Measurements from ENCODE around the gene IL15RA.
"Not testable (repeated sequence)": the region's sequence is repeated elsewhere in the genome, so short reads cannot be mapped to it uniquely, and the experiment has no call there.

IL15RA gene

DNA sequence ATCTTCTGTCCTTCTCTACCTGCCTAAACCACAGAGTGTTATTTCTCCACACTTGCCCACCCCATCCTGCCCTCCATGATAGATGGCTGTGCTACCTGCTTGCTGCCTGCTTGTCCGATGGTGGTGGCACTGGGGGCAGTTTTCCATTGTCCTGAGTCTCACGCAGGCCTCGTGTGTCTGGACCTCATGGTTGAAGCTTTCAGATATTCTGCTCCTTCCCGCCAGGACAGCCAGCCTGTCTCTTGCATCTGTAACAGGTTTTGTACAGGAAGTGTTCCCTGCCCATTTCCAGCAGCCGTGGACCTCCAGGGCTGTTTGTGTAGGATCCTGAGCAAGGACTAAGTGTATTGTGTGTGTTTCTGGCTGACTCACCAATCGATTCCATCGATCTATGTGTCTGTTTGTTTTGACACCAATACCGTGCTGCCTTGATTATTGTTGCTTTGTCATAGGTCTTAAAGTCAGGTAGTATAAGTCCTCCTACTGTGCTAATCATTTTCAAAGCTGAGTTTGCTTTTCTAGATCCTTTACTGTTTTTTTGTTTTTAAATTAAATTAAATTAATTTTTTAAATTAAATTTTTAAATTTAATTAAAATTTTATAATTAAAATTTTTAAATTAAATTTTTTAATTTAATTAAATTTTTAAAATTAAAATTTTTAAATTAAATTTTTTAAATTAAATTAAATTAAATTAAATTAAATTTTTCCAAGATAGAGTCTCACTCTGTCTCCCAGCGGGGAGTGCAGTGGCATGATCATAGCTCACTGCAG is 8.5 kb downstream of the IL15RA start:
- DNase-seq: no peak

DNA sequence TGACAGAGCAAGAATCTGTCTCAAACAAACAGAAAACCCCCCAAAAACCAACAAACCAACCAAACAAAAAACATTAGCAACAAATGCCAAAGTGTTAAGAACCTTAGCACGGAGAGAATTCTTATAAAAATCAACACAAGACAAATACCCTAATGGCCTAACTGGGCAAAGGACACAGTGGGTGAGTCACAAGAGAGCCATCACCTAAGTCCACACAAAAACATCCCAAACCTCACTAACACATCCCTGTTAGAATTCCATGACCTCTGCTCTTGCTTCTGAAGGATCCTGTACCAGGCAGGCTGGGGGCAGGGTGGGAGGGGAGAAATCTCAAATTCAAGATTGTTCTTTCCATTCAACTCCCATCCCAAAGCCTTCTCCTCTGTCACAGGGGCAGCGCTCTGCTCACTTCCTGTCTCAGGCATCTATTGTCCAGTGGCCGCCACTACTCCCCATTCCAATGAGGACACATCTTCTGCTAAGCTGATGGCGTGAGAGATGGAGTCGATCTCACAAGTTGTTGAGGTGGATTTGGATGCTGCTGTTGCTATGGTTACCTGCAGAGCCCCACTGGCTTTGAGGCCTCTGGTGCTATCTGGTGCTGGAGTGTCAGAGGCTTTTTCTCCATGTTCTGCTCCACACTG is 9.2 kb downstream of the IL15RA start:
- no peak for DNase-seq

DNA sequence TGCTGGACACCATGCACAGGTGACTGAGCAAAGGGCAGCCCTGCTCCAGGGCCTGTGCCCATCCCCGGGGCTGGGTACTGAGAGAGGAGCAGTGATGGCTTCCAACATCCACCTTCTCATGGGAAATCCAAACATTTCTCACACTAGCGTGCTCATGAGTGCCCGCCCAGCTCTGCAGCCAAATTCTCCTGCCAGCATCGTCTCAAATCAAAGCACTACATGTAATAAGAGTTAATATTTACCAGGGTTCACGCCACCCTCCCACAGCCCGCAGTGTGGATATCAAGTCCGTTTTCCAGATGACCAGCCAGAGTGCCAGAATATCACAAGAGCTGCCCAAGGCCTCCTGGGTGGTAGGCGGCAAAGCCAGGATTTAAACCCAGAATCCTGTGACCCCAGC is 12.1 kb downstream of the IL15RA start:
- DNase-seq: no peak

DNA sequence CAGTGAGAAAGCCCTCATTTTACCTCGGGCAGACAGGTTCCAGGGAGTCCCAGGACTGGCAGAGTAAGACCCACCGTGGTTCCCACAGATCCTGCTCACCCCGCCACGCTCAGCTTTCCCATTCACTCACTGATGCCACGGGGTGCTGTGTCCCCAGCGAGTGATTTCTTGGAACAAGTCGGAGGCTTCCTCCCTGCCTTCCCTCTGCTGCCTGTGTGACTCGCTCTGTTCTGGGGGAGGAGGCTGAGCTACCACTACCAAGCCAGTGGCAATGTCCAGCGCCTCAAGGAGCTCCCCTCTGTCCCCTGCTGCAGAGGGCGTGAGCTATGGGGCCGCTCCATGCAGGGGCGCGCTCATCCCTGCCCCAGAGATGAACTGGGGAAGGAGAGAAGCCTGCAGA is 12.6 kb downstream of the IL15RA start:
- no peak for DNase-seq

DNA sequence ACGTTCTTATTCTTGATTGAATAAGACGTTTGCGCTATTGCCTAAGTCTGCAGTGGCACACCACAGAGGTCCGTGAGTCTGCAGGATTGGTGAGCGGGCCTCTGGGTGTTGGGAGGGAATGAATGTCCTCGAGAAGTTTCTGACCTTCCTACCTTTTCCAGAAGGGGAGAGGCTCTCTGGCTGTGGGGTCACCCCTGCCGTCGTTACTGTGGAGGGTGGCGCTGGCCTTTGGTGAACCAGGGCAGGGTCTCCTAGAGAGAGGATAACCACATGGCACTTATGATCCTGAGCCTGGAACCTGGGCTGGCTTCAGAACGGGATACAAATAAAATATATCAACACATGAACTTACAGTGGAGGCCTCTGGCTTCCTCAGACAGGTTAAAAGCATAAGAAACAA is 13.8 kb downstream of the IL15RA start:
- DNase-seq: no peak

DNA sequence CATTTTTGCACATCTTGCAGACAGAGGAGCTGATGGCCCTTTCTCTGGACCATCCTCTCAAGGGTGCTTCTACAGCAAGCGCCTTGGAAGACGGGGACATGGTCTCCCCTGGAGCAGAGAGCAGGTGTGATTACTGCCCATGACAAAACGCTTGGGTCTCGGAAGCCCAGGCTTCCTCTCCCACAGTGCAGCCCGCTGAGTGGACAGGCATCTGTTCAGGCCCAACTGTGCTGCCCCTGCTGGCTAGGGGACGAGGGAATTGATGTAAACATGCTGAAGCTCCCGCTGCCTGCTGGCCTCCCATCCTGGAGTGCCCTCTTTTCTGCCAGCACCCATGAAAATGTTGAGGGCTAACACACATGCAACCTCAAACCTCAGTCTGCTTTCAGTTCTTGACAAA is 14.3 kb downstream of the IL15RA start:
- no peak for DNase-seq

DNA sequence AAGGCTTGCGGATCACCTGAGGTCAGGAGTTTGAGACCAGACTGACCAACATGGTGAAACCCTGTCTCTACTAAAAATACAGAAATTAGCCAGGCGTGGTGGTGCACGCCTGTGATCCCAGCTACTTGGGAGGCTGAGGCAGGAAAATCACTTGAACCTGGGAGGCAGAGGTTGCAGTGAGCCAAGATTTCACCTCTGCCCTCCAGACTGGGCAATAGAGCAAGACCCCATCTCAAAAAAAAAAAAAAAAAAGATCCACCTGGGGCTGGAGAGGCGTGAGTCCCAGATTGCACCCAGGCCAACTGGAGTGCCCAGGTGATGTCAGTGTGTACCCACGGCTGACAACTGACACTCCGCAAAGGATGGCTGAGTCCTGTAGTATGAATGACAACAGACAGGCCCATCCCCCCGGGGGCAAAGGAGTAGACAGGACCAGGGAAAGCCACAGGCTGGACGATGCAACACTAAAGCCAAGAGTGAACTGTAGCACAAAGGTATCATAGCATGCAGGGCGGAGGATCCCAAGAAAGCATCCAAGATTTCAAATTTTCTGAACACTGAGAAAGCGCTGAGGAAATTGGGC is 14.9 kb downstream of the IL15RA start:
- DNase-seq: not testable (repeated sequence)

DNA sequence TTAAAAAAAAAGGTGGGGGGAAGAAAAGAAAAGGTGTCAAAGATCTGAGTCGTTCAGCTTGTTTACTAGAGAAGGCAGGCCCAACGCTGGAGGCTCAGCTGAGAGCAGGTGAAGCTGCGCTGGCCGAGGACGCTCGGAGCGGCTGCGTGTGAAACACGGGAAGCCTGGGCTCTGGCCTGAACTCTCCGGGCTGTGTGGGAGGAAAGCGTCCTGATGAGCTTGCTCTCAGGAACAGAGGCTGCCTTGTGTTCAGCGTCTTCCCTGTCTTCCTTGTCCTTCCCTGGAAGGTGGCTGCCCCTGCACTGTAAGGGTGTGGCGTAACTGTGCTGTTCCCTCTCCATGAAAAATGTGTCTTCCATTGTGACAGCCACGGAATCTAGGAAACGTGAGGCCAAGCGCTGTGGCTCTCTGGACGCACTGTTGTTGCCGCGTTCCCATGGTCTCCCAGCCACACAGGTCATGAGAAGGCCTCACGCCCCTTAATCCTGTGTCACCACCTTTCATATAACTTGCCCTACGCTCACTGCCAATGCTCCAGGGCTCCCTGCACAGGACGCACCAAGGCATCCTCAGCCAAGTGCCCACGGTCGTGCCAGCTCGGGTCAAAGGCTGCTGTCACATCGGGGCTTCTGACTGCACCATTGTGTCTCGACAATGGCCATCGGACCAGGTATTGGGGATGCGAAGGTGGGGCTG is 15.8 kb downstream of the IL15RA start:
- DNase-seq: no peak

DNA sequence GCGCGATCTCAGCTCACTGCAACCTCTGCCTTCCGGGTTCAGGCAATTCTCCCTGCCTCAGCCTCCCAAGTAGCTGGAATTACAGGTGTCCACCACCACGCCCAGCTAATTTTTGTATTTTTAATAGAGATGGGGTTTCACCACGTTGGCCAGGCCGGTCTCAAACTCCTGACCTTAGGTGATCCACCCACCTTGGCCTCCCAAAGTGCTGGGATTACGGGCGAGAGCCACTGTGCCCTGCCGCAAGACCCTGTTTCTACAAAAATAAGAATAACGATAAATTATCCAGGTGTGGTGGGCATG is 16.4 kb downstream of the IL15RA start:
- not testable (repeated sequence) for DNase-seq

DNA sequence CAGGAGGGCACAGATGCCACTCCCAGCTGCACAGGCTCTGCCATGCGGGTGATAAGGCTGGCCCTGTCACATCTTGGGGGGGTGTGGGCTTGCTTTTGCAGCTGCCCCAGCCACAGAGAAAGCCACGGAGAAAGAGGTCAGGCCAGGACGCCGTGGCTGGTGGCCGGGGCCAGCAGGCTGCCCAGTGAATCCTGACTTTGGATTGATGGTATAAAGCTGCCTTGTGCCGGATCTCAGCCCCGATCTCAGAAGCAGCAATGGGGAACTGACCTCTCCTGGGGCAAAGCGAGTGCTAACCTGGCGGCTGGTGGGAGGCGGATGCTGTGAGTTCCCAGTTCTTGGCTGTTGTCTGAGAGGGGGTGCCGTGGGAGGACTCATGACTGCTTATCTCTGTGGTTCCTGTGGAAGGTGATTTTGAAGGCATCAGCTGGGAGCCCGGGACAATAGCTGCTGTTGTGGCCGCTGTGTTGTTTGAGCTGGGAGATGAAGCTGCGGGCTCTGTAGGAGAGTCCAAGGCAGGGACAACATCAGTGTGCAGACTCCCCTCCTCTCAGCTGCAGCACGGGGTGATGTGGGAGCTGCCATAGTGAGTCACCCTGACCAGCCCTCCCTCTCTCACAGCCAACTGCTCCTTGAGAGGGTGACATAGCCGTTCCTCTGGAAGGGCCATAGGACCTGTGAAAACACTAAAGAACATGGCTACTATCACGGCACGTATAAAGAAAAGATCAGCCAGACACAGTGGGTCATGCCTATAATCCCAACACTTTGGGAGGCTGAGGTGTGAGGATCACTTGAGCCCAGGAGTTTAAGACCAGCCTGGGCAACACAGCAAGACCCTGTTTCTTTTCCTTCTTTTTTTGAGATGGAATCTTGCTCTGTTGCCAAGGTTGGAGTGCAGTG is 17.0 kb downstream of the IL15RA start:
- DNase-seq: no peak

DNA sequence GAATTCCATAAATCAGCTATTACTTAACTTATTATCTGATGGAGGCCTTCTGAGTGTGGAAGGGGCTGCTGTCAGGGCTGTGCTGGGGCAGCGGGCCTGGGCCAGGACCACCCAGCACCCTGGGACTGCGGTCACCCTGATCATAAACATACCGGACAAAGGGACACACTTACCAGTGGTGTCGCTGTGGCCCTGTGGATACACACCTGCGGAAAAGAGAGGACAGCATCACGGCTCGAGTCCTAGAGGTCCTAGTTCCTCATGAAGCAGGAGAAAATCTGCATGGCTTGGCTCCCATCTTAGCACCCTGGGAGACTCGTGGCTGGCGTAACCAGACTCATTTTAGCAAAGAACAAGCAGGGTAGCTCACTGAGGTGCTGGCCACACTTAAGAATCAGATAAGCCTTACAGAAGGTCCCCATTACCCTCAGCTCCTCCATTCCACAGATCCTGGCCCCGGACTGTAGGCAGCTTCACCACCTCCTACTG is 17.7 kb downstream of the IL15RA start:
- no peak for DNase-seq

DNA sequence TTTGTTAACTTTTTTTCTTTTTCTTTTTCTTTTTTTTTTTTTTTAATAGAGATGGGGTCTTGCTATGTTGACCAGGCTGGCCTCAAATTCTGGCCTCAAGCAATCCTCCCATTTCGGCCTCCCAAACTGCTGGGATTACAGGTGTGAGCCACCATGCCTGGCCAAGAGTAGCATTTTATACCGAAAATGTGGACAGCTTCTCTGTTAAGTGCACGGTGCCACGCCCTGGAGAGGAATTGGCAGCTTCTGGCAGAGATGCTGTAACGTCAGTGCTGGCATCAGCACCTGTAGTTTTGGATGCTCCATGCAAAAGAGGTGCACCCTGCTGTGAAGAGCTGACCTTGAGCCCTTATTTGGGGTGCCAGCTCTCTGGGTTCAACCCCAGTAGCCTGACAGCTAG is 18.2 kb downstream of the IL15RA start:
- DNase-seq: no peak

DNA sequence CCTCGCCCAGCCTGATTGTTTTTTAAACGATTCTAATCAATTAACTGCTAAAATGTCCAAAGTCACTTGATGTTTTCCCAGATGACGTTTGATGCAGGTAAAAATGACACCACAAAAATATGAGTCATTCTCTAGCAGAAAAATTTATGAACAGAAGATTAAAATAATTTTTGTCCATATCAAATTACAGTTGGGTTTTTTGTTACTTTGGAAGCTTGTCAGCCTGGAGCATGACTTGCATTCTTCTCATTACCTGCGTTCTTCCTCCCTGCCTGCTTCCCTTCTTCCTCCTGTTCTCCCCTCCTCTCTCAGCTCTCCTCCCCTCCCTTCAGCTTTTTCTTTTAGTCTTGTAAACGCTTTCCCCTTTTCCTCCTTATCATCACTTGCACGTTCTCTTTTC is 18.7 kb downstream of the IL15RA start:
- no peak for DNase-seq

DNA sequence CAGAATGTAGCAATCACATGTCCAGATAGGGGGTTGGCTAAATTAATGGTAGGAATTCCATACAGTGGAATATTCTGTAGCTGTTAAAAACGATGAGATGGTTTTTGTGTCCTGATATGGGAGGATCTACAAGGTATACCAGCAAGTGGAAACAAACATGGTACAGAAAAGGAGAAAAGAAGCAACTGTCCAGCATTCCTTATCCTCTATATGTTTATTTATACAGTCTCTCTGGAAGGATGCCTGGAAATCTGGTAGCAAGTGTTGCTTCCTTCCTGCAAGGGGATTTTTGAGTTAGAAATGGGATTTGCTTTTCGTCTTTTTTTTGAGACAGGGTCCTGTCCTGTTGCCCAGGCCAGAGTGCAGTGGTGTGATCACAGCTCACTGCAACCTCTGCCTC is 19.3 kb downstream of the IL15RA start:
- no peak for DNase-seq

DNA sequence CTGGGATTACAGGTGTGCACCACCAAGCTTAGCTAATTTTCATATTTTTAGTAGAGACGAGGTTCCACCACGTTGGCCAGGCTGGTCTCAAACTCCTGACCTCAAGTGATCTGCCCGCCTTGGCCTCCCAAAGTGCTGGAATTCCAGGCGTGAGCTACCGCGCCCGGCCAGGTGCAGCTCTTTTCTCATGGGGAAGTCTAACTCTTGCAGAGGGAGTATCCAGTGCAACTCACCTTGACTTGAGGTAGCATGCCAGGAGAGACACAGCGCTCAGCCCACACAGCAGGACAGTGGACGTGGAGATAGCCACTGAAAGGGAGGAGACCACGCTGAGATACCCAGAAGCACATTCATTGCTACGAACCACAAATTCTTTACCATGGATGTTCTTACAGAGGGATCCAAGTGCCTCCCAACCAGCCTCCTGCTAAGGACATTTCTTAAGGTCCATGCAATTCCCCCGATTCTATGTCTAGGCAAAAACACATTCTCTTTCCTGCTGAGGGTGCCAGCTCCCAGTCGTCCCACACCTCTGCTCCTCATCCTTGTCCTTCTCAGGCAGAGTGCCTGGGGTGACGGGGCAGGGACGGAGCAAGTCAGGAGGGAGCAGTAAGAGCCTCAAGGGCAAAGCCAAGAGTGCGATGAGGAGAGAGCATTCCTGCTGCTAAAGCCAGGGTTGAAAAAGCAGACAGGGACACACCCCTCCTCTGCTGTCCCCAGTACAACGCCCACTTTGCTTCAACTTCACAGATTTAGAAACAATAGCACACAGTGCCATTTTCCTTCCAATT is 21.0 kb downstream of the IL15RA start:
- no peak for DNase-seq

DNA sequence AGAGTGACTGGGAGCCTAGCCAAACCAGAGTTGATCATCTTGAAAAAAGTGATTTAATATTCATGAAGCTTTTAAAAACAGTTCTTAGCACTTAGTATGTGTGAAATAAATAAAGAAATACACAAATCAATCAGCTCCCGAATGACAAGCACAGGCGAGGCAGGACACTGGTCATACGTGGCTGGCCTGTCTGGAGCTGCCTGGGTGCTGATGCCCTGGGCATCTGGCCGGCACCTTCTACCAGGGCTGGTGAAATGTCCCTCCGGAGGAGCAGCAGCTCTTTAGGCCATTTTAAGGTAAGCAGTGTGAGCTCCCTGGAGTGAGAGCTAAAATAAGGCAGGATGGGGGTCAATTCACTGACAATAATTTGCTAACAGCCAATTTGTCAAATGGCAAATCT is 23.7 kb downstream of the IL15RA start:
- no peak for DNase-seq

DNA sequence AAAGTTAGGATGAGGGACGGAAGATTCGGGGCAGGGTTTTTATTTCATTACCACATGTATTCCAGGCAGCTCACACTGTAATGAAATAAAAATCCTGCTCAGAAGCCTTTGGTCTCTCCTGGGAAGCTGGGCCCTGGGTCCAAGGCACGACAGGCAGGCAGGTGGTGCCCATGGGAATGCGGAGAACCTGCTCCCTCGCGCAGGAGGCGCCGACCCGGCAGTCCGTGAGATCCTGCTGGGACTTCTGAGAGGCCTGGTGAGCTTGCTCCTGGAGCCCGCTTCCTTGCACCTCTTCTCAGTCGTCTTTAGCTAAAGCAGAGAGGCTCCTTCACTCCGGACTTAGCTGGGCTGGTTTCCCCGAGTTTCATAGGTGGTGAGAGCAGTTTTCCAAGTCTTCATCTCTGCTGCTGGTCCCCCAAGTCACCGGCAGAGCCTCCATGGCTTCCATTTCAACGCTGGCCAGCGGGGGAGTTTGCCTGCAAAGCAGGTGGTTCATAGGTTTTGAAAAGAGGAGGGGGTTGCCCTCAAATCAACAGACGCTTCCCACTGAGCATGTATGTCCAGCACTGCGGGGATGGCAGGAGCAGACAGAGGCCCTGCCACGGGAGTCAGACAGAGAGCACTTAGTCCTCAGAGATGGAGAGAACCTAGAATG is 24.5 kb downstream of the IL15RA start:
- DNase-seq: no peak

DNA sequence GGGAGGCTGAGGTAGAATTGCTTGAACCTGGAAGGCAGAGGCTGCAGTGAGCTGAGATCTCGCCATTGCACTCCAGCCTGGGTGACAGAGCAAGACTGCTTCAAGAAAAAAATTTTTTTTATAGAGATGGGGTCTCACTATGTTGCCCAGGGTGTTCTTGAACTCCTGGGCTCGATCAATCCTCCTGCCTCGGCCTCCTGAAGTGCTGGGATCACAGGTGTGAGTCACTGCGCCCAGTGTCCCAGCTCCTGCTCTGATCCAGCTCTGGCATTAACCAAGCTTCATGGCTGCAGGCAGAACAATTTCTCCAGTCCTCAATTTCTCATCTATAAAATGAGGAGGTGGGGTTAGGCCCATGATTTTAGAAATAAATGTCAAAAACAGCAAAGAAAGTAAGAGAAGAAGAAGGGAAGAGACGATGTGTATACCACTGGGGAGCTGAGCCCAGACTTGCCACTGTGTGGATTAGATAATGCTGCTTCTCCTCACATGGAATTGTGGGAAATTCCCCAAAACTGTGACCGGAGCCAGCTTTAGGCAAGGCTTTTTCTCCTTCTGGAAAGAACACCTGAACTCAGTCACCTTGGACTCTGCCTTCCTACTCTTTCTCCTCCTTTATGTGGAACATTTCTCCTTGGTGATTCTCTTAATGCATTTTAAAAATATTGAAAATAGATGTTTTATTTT is 25.5 kb downstream of the IL15RA start:
- DNase-seq: no peak

DNA sequence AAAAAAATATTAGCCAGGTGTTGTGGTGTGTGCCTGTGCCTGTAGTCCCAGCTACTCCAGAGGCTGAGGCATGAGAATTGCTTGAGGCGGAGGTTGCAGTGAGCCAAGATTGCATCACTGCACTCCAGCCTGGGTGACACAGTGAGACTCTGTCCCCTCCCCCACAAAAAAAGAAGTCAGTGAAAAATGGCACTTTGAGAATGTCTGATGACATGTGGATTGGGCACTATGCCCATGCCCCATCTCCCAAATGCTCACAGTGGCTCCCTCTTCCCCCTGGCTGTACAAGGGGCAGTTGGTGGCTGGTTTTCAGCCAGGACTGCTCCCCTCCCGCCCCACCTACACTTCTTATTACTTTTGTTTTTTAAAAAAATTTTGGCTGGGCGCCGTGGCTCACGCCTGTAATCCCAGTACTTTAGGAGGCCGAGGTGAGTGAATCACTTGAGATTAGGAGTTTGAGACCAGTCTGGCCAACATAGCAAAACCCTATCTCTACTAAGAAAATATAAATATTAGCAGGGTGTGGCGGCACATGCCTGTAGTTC is 26.1 kb downstream of the IL15RA start:
- no peak for DNase-seq

DNA sequence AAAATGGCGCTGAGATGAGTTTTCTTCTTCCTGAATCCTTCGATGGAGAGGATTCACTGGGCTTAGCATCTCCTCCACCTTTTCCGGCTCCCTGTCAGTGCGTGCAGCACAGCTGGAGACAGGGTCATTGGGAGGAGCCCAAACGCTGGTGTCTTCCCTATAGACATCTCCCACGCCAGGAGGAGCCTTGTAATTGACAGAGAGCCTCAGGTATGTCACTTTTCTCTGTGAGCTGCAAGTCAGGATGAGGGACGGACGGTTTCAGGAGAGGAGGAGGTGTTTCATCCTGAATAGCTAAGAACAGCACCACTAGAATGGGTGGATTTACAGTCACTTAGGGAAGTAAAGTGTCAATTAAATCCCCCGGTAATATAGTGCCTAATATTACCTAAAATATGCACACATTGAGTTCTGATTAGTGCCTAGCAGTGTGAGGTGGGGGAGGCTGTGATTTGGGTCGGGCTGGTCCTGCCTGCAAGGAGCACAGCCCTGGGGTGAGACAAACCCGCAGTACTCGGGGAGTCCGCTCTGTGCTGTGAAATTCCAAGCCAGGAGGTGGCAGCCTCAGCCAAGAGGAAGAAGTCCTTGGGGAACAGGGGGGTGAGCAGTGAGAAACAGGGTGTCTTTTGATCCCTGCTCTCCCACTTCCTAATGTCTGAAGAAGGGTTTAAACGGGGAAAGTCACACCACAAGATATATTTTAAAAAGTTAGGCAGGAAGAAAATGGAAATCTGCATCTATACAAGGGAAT is 28.2 kb downstream of the IL15RA start:
- DNase-seq: peak; percentile 65

Measured in 8988T (cell line).